GM21576 (cell line): Measurements from ENCODE around the gene TCF7L2.

ENCODE experiments used
- ATAC-seq: cut with Tn5 transposase; IDR thresholded peaks from one replicate; pipeline ENCODE4 v1.9.1; 2021; ENCODE audit warnings: mild to moderate bottlenecking, moderate library complexity; ENCODE audit not compliant: unreplicated experiment

Gene TCF7L2

GRCh38 chr10:112949875-112950507, at the start of gene TCF7L2:
Gene TCF7L2 (plus strand): TSS chr10:112950247. CDS start chr10:112950757, 510 bp downstream.
- no peak for ATAC-seq

- no peak for ATAC-seq
Measured at GRCh38 chr10:112902730-112903129, 47.3 kb upstream of the TCF7L2 start.

DNA sequence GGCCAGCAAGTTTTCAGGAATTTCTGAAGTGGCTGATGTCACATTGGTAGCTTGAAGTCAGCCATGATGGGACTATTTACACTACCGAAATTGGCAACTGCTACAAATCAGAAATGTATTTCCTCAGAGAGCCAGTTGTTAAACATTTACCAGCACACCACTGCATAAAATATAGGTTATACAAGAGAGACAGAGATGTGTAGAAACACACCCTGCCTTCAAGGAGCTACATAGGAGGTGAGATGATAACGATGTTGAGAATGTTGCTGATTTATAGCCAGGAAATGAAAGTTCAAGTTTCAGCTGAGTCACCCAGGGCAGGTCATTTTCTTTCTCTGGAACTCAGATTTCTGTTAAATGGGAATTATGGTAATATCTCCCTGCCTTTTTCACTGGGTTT, 46.0 kb upstream of the TCF7L2 start:
- no peak for ATAC-seq

GRCh38 chr10:112906945-112907344, 43.1 kb upstream of the TCF7L2 start:
- no peak for ATAC-seq

DNA sequence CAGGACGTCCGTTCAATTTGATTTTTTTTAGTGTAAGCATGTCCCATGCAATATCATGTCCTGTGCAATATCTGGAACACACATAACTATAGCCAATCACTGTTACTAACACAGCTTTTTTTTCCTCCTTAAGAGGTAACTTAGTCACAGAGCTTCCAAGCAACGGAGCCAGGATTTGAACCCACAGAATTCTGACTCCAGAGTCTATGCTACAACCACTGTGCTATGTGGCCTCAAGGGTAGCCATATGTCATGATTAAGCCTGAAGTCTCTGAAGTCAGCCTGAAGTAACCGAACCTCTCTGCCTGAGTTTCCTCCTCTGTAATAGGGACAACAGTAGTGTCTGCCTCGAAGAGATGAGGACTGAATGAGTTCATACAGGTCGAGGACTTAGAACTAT, 42.2 kb upstream of the TCF7L2 start:
- no peak for ATAC-seq

DNA sequence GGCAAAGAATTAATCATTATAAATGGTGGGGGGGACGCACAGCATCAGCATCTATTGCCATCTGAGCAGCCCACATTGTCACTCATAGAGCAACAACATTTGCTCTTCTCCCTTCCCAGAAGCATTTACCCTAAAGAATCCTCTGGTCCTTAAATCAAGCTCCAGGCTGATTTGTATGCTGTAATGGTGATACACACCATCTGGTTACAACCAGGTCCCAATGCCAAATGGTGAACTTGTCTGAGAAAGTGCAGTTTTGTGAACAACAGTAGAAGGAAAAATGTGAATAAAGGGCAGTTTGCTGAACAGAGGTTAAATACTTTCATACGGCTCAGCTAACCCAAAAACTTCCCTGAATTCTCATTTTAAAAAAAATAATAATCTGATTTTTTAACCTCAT, 38.8 kb upstream of the TCF7L2 start:
- no peak for ATAC-seq

- no peak for ATAC-seq
Measured at GRCh38 chr10:112912410-112912928, 37.6 kb upstream of the TCF7L2 start.

GRCh38 chr10:112913255-112913654, 36.8 kb upstream of the TCF7L2 start:
- no peak for ATAC-seq

DNA sequence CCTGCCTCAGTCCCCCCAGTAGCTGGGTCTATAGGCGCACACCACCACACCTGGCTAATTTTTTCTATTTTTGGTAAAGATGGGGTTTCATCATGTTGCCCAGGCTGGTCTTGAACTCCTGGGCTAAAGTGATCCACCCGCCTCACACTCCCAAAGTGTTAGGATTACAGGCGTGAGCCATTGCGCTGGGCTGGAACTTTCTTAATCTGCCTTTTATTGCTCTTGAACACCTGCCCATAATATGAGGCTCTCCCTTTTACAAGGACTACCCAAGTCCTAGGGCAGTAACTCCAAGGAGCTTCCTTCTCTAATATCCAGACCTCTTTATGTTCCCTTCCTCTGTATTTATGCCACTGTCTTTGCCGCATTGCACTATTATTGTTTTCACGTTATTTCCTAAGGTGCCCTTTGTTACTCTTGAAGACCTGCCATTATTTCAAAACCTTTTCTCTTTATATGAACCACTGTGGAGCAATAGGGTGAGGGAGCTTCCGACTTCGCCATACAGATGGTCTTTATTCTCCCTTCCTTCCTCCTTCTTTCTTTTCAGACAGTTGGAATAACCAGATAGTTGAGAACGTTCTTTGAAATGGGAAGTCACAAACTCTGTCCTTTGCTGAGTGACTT, 36.3 kb upstream of the TCF7L2 start:
- ATAC-seq: no peak

- ATAC-seq: no peak
Measured at GRCh38 chr10:112914288-112914952, 35.6 kb upstream of the TCF7L2 start.

GRCh38 chr10:112915590-112916572, 34.2 kb upstream of the TCF7L2 start:
- no peak for ATAC-seq

- no peak for ATAC-seq
Measured at GRCh38 chr10:112917681-112918080, 32.4 kb upstream of the TCF7L2 start.

DNA sequence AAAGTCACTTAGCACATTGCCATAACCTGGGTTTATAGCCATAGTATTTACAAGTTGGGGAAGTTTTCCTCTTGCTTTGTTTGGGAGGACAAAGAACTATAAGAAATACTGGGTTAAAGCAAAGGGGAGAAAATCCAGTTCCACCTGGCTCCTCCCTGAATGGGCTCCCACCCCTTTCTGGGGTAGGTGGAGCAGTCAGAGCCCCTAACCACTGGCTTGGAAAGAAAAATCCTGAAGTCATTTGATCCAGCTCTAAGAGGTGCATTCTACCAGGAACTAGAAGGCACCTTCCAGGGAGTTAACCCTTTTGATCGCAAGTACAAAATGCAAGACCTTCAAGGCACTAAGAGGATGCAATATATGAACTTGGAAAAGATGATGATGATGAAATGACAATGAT, 31.3 kb upstream of the TCF7L2 start:
- no peak for ATAC-seq

DNA sequence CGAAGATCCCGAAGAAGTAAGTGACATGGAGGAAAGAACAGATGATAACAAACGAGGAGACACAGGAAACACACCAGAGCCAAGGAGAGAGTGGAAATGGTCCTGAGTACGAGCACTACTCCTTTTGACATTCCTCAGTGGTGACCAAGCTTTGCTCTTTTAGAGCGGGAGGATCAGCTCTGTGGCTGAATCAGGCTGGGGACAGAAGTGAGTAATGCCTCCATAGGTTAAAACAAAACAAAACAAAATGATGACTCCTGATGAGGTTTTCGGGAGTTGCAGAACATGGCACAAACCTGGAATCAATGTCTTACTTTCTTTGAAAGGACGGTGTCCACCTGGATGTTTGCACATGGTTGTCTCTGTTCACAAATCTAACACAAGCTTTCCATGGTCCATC, 30.3 kb upstream of the TCF7L2 start:
- no peak for ATAC-seq

GRCh38 chr10:112926906-112927688, 22.9 kb upstream of the TCF7L2 start:
- no peak for ATAC-seq

DNA sequence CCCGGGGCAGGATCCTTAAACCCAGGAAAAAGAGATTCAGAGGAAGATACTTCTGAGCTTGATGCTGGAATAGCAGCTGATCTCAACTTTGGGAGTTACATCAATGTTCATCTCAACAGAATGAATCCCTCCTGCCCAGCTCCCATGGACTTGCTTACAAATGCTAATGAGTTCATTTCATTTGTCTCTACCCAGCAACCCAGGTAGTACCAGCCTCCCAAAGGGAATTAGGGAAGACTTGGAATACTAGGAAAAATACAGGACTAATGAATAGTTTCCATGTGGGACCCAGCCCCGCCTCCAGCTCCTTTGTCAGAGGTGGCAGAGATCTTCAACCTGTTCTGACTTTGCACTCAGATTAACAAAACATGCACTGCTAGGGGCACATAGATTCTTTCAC, 22.1 kb upstream of the TCF7L2 start:
- no peak for ATAC-seq

GRCh38 chr10:112932658-112933057, 17.4 kb upstream of the TCF7L2 start:
- no peak for ATAC-seq

DNA sequence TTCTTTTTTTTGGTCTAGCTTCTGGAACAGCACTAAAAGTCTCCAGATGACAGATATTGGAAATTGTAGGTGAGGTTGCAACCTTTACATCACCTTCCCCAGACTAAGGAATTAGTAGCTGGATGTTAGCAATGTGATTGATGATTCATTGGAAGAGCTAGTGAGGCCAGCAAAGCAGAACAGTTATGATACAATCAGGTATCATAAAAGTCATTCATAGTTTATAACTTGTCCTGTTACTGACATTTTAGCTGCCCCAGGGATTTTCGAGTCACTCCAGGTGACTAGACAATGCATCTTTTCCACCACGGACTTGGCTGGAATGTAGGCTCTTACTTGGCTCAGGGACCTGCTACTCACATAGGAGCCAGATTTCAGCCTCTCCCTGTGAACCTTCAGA, 15.9 kb upstream of the TCF7L2 start:
- no peak for ATAC-seq

- ATAC-seq: no peak
Measured at GRCh38 chr10:112938808-112939482, 11.1 kb upstream of the TCF7L2 start.

- ATAC-seq: no peak
Measured at GRCh38 chr10:112945811-112946210, 4.2 kb upstream of the TCF7L2 start.
